ENCODE results near the gene CXCR5. TPM values are rescaled to one million over a fixed set of nuclear protein-coding genes. Genes with fewer than 3 reads are reported as not detected.

CXCR5 gene
- total RNA-seq, 2 donors from 2014 or later = 16.9 to 20.3 TPM

DNA sequence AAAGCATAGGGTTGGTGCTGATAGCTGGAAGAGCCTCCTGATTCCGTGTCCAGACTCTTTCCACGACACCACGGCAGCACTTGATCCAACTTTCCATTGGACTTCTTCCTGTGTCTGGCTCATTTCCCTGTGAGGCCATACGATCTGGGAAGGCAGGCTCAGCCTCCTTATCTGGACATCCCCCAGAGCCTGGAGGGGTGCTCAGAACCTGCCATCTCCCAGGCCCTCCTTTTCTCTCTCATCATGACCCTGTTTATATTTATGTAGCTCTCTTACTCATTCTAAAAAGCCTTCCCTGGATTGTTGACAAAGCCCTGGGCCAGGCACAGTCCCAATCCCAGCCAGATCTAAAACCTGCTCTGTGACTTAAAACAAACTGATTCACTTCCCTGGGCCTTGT, 49.8 kb downstream of the CXCR5 start:
- Mint-ChIP-seq H3K4me1 (ENCODE audit: low read depth) (peaks cover 18% of the 10 kb centered on the region), H3K27ac (no peak overlapping the region), H3K4me3 (no peak overlapping the region), H3K27me3 (ENCODE audit: low read depth) (no peaks in the 10 kb centered on the region), H3K36me3 (ENCODE audit: insufficient read depth in 2 of 2) (no peaks in the 10 kb centered on the region), H3K9me3 (no peaks in the 10 kb centered on the region)
- ATAC-seq (replicated peaks in 1 of 2) (no peak), DNase-seq (no peak)

DNA sequence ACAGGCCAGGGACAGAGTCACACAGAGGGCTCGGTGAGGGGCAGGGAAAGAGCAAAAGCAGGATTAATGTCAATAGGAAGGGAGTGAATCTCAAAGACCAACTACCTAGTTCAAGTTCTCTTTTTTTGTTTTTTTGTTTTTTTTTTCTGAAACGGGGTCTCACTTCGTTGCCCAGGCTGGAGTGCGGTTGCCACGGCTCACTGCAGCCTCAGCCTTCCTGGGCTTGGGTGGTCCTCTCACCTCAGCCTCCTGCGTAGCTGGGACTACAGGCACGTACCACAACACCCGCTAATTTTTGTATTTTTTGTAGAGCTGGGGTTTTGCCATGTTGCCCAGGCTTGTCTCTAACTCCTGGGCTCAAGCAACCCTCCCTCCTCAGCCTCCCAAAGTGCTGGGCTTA, 51.7 kb downstream of the CXCR5 start:
- H3K27me3 Mint-ChIP-seq (ENCODE audit: low read depth) = no peaks in the 10 kb centered on the region
- ATAC-seq (replicated peaks in 1 of 2) = no peak
- H3K4me1 Mint-ChIP-seq (ENCODE audit: low read depth) = peaks cover 28% of the 10 kb centered on the region
- H3K4me3 Mint-ChIP-seq = no peak overlapping the region
- no peaks in the 10 kb centered on the region for H3K9me3 Mint-ChIP-seq
- H3K27ac Mint-ChIP-seq = no peak overlapping the region
- DNase-seq = no peak
- no peaks in the 10 kb centered on the region for H3K36me3 Mint-ChIP-seq (ENCODE audit: insufficient read depth in 2 of 2)

- no peaks in the 10 kb centered on the region for H3K36me3 Mint-ChIP-seq (ENCODE audit: insufficient read depth in 2 of 2)
- ATAC-seq (replicated peaks in 1 of 2) = no peak
- no peaks in the 10 kb centered on the region for H3K9me3 Mint-ChIP-seq
- H3K4me3 Mint-ChIP-seq = peak overlapping the region in 1 of 2 donors; percentile 52
- no peak overlapping the region for H3K27ac Mint-ChIP-seq
- no peaks in the 10 kb centered on the region for H3K27me3 Mint-ChIP-seq (ENCODE audit: low read depth)
- no peak for DNase-seq
- H3K4me1 Mint-ChIP-seq (ENCODE audit: low read depth) = peaks cover 39% of the 10 kb centered on the region
Measured at GRCh38 chr11:118938491-118939403, 55.1 kb downstream of the CXCR5 start.

DNA sequence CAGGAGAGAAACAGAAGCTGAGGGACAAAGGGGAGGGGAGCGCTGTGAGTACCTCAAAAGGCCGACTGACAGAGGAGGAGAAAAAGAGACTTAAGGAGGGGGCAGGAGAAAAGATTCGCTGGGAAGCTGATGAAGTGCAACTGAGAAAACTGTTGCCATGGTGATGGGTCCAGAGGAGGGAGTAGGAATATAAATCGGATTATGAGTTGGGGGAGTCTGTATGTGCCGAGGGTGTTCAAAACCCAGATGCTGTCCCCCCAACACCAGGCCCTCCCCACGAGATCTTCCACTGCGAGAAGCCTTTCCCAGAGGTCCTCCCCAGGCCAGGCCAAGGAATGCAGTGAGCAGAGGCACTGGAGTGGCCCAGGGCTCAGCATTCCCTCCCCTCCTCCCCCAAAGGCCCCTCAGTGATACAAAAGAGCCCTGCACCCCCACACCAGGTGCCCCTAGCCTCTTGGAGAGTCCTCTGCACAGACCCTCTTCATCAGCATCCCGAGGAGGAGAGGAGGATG, 55.8 kb downstream of the CXCR5 start:
- Mint-ChIP-seq H3K9me3 (no peaks in the 10 kb centered on the region), H3K27ac (no peak overlapping the region), H3K4me1 (ENCODE audit: low read depth) (peaks cover 39% of the 10 kb centered on the region), H3K4me3 (peak overlapping the region in 1 of 2 donors; percentile 52), H3K27me3 (ENCODE audit: low read depth) (no peaks in the 10 kb centered on the region), H3K36me3 (ENCODE audit: insufficient read depth in 2 of 2) (no peaks in the 10 kb centered on the region)
- ATAC-seq (replicated peaks in 1 of 2) (no peak), DNase-seq (no peak)

DNA sequence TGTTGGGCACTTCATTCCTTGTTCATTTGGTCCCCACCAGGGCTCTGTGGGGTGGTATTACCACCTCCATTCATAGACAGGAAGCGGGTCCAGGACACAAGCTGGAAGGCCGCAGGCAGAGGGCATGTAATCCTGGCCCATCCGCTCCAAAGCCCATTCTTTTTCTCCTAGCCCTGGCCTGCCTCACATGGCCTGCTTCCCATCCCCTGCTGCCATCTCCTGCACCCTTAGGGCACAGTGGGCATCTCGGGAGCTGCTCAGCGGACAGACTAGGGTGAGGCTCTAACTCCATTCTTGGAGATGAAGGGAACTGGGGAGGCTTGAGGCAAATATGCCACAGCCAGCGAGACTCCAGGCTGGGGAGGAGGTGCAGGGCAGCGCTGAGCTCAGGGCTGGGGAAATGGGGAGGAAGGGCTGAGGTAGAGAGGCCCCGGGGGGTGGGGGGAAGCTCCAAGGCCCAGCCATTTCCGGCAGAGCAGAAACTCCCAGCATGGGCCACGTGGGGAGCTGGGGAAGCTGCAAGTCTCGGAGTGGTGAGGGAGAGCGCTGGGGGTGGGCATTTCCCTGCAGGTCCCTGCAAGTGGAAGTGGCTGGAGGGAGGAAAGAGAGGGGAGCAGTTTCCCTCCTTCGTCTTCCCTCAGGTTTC, 56.4 kb downstream of the CXCR5 start:
- no peaks in the 10 kb centered on the region for H3K36me3 Mint-ChIP-seq (ENCODE audit: insufficient read depth in 2 of 2)
- peak; percentile 65 for DNase-seq
- ATAC-seq (replicated peaks in 1 of 2) = peak; percentile 89 to 91
- H3K4me3 Mint-ChIP-seq = peak overlapping the region; percentile 34 to 64
- peaks cover 39% of the 10 kb centered on the region for H3K4me1 Mint-ChIP-seq (ENCODE audit: low read depth)
- H3K27me3 Mint-ChIP-seq (ENCODE audit: low read depth) = no peaks in the 10 kb centered on the region
- H3K9me3 Mint-ChIP-seq = no peaks in the 10 kb centered on the region
- no peak overlapping the region for H3K27ac Mint-ChIP-seq

DNA sequence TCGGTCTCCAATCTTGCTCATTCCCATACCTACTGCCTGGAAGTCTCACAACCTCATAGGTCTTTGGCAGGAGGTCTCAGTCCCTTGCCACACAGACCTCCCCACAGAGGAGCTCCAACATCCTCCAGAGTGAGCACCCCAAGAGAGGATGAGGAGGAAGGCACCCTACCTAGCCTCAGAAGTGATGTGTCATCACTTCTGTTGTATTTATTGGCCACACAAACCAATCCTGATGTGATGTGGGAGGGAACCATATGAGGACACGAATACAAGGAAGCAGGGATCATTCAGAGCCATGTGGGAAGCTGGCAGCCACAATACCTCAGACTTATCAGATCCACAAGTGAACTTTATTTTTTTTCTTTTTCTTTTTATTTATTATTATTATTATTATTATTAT, 63.4 kb downstream of the CXCR5 start:
- Mint-ChIP-seq H3K27ac (no peak overlapping the region), H3K36me3 (ENCODE audit: insufficient read depth in 2 of 2) (no peaks in the 10 kb centered on the region), H3K4me3 (no peak overlapping the region), H3K4me1 (ENCODE audit: low read depth) (peaks cover 6% of the 10 kb centered on the region), H3K27me3 (ENCODE audit: low read depth) (no peaks in the 10 kb centered on the region), H3K9me3 (no peaks in the 10 kb centered on the region)
- no peak for ATAC-seq (replicated peaks in 1 of 2)
- DNase-seq = no peak

Other genes with a start within 250 kb of the CXCR5 start
- not detected for gene TREH, start 204.2 kb upstream of the CXCR5 start, total RNA-seq
- 100 to 1,000 TPM; 239 to 256 TPM for gene DDX6, start 92.7 kb upstream of the CXCR5 start, total RNA-seq
- gene BCL9L, start 42.0 kb downstream of the CXCR5 start, total RNA-seq = 10 to 100 TPM; 33.5 to 34.5 TPM
- gene UPK2, start 72.4 kb downstream of the CXCR5 start, total RNA-seq = 1 to 10 TPM in 1 of 2 donors, under 1 TPM in 1; 0.53 to 1.2 TPM
- gene FOXR1, start 87.9 kb downstream of the CXCR5 start, total RNA-seq = not detected
- 10 to 100 TPM; 40.1 to 44.5 TPM for gene CENATAC, start 114.2 kb downstream of the CXCR5 start, total RNA-seq
- gene RPS25, start 134.5 kb downstream of the CXCR5 start, total RNA-seq = 1,000 to 10,000 TPM; 1,893 to 1,917 TPM
- gene TRAPPC4, start 134.9 kb downstream of the CXCR5 start, total RNA-seq = 10 to 100 TPM; 59.3 to 70.0 TPM
- gene SLC37A4, start 147.0 kb downstream of the CXCR5 start, total RNA-seq = 10 to 100 TPM; 35.8 to 41.4 TPM
- gene HYOU1, start 173.3 kb downstream of the CXCR5 start, total RNA-seq = 100 to 1,000 TPM; 199 to 232 TPM
- gene VPS11, start 183.9 kb downstream of the CXCR5 start, total RNA-seq = 10 to 100 TPM; 24.0 to 24.2 TPM
- 10 to 100 TPM; 31.6 to 42.5 TPM for gene HMBS, start 201.0 kb downstream of the CXCR5 start, total RNA-seq
- gene DPAGT1, start 218.0 kb downstream of the CXCR5 start, total RNA-seq = 10 to 100 TPM; 63.8 to 81.9 TPM
- 10 to 100 TPM; 21.0 to 21.1 TPM for gene C2CD2L, start 223.5 kb downstream of the CXCR5 start, total RNA-seq
- 10 to 100 TPM; 31.9 to 34.1 TPM for gene HINFP, start 237.7 kb downstream of the CXCR5 start, total RNA-seq

Data from activated T-cell treated with anti-CD3 and anti-CD28 coated beads, Interleukin-2, amount 50 U/mL, for 72 hours (primary cell).